Type B pancreatic cell (in vitro differentiated cells): ENCODE results near the gene MMP23B. TPM values are rescaled to one million over a fixed set of nuclear protein-coding genes. Genes with fewer than 3 reads are reported as not detected.
"Not testable (repeated sequence)": the region's sequence is repeated elsewhere in the genome, so short reads cannot be mapped to it uniquely, and the experiment has no call there.

Experiments
- DNase-seq: peaks from one replicate; pipeline ENCODE4 v3.0.0; 2021; ENCODE audit warnings: mixed read lengths; ENCODE audit not compliant: unreplicated experiment; ENCODE audit errors: extremely low spot score
- H3K27ac Mint-ChIP-seq: 2 replicates; pipeline ENCODE4 v1.8.0; 2021; ENCODE audit warnings: mild to moderate bottlenecking, mixed read lengths
- H3K27me3 Mint-ChIP-seq: 2 replicates; pipeline ENCODE4 v1.8.0; 2021; ENCODE audit warnings: mixed read lengths
- H3K36me3 Mint-ChIP-seq: 2 replicates; pipeline ENCODE4 v1.8.0; 2021; ENCODE audit warnings: mixed read lengths
- H3K4me1 Mint-ChIP-seq: one replicate; pipeline ENCODE4 v1.8.0; 2021; ENCODE audit warnings: mixed read lengths; ENCODE audit not compliant: unreplicated experiment
- H3K4me3 Mint-ChIP-seq: 2 replicates; pipeline ENCODE4 v1.8.0; 2021; ENCODE audit warnings: mild to moderate bottlenecking, mixed read lengths
- H3K9me3 Mint-ChIP-seq: 2 replicates; pipeline ENCODE4 v1.8.0; 2021; ENCODE audit warnings: mixed read lengths
- total RNA-seq: library from RNA; stranded (reverse); gene quantifications from 2 replicates; pipeline ENCODE4 v1.2.1, GENCODE V29; 2021; ENCODE audit warnings: low replicate concordance
- TF ChIP-seq, protein P1 (sequence below): fragments of 200-600 bp; sonication (generic); conservative IDR thresholded peaks from 2 replicates; pipeline ENCODE4 v1.5.0; 2021; ENCODE audit warnings: antibody characterized with exemption, mild to moderate bottlenecking

The MMP23B gene
- total RNA-seq, 1 donor from 2014 or later: 6.8 TPM

GRCh38 chr1:1666526-1666925, 34.6 kb downstream of the MMP23B start:
- Mint-ChIP-seq H3K4me1 (no peaks in the 10 kb centered on the region), H3K4me3 (no peak overlapping the region), H3K36me3 (peaks cover 3% of the 10 kb centered on the region), H3K27ac (no peak overlapping the region), H3K9me3 (no peaks in the 10 kb centered on the region), H3K27me3 (no peaks in the 10 kb centered on the region)
- DNase-seq: no peak
- TF ChIP-seq, protein P1, sequence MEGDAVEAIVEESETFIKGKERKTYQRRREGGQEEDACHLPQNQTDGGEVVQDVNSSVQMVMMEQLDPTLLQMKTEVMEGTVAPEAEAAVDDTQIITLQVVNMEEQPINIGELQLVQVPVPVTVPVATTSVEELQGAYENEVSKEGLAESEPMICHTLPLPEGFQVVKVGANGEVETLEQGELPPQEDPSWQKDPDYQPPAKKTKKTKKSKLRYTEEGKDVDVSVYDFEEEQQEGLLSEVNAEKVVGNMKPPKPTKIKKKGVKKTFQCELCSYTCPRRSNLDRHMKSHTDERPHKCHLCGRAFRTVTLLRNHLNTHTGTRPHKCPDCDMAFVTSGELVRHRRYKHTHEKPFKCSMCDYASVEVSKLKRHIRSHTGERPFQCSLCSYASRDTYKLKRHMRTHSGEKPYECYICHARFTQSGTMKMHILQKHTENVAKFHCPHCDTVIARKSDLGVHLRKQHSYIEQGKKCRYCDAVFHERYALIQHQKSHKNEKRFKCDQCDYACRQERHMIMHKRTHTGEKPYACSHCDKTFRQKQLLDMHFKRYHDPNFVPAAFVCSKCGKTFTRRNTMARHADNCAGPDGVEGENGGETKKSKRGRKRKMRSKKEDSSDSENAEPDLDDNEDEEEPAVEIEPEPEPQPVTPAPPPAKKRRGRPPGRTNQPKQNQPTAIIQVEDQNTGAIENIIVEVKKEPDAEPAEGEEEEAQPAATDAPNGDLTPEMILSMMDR: no peak

DNA sequence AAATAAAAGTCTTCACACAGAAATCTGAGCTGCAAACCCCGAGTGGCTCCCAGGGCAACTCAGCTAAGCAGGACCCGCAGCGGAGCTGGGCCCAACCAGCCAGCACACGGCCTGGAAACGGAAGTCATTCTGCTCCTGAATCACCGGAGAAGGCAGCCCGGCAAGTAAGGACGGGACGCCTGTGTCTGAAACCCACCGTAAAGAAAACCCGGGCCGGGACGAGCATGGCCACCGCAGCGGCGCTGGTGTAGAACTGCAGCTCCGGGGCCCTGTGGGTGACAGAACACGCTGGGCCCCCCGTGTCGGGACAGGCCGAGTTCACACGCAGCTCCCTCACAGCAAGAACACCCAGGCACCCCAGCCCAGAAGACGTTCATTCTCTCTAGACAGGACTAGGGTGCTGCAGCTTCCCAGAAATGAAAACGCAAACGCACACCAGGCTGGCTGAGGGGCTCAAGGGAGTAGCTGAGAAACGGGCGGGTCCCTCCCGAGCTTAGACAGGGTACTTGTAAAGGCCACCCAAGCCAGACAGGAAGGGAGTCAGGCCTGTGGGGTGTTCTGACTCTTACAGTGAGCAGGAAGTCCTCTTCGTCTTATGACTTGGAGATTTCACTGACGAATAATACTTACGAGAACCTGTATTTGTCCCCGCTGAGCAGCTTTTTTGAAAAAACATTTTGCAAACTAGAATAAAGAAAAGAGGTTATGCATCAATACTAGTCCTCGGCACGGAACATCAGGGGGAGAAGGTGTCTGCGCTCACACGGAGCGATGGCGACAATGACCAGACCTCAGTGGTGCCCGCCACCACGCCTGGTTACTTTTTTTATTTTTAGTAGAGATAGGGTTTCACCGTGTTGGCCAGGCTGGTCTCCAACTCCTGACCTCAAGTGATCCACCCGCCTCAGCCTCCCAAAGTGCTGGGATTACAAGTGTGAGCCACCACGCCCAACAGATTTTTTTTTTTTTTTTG, 37.8 kb downstream of the MMP23B start:
- Mint-ChIP-seq H3K4me1 (no peaks in the 10 kb centered on the region), H3K4me3 (no peak overlapping the region), H3K9me3 (no peaks in the 10 kb centered on the region), H3K27me3 (no peaks in the 10 kb centered on the region), H3K27ac (no peak overlapping the region), H3K36me3 (peaks cover 3% of the 10 kb centered on the region)
- no peak for DNase-seq
- TF ChIP-seq, protein P1: no peak

GRCh38 chr1:1670866-1671265, 38.9 kb downstream of the MMP23B start:
- no peaks in the 10 kb centered on the region for H3K27me3 Mint-ChIP-seq
- no peak for DNase-seq
- no peak overlapping the region for H3K4me3 Mint-ChIP-seq
- TF ChIP-seq, protein P1: no peak
- H3K9me3 Mint-ChIP-seq: no peaks in the 10 kb centered on the region
- no peak overlapping the region for H3K27ac Mint-ChIP-seq
- no peaks in the 10 kb centered on the region for H3K4me1 Mint-ChIP-seq
- peaks cover 3% of the 10 kb centered on the region for H3K36me3 Mint-ChIP-seq

GRCh38 chr1:1671365-1672119, 39.6 kb downstream of the MMP23B start:
- H3K4me1 Mint-ChIP-seq: no peaks in the 10 kb centered on the region
- H3K27ac Mint-ChIP-seq: no peak overlapping the region
- no peak for DNase-seq
- H3K4me3 Mint-ChIP-seq: no peak overlapping the region
- no peaks in the 10 kb centered on the region for H3K9me3 Mint-ChIP-seq
- H3K27me3 Mint-ChIP-seq: no peaks in the 10 kb centered on the region
- TF ChIP-seq, protein P1: no peak
- peaks cover 3% of the 10 kb centered on the region for H3K36me3 Mint-ChIP-seq

GRCh38 chr1:1672181-1672965, 40.4 kb downstream of the MMP23B start:
- DNase-seq: no peak
- TF ChIP-seq, protein P1: no peak
- Mint-ChIP-seq H3K36me3 (peaks cover 2% of the 10 kb centered on the region), H3K27me3 (no peaks in the 10 kb centered on the region), H3K9me3 (no peaks in the 10 kb centered on the region), H3K27ac (no peak overlapping the region), H3K4me3 (no peak overlapping the region), H3K4me1 (no peaks in the 10 kb centered on the region)

DNA sequence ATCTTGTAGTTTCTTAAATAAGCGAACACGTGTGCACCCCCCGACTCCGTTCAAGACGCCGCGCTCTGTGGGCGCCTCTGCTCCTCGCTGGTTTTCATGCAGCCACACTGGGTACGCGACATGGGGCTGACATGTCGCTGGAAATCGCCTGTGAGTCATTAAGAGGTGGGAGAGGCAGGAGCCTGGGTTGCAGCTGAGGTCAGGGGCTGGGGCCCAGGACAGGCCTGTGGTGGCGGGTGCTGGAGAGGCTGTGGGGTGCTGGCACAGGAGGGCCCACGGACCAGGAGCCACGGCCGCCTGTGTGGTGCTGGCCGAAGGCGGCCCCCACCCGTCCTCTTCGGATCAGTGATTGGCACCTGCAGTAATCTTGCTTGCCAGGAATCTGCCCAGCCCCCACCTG, 42.8 kb downstream of the MMP23B start:
- H3K27ac Mint-ChIP-seq, H3K4me3 Mint-ChIP-seq, H3K36me3 Mint-ChIP-seq, H3K9me3 Mint-ChIP-seq, H3K27me3 Mint-ChIP-seq, DNase-seq, H3K4me1 Mint-ChIP-seq: not testable (repeated sequence)

GRCh38 chr1:1675218-1675617, 43.2 kb downstream of the MMP23B start:
- DNase-seq, H3K27ac Mint-ChIP-seq, H3K36me3 Mint-ChIP-seq, H3K9me3 Mint-ChIP-seq, H3K4me1 Mint-ChIP-seq, H3K27me3 Mint-ChIP-seq, H3K4me3 Mint-ChIP-seq: not testable (repeated sequence)

DNA sequence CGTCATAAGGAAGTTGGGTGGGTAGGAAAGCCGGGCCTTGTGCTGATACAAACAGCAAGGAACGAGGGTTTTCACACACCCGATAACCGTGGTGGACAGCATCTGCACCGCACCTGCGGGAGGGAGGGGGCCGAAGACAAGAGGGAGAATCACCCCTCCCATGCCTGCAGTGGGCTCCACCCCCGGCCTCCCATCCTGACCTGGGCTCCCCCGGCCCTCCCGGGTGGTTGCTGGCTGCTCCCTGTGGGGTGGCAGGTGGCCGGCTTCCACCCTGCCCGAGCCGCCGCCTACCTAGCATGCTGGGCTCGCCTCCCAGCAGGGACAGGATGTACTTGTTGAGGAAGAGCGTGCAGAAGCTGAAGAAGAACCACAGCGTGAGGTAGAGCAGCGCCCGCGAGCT, 44.1 kb downstream of the MMP23B start:
- H3K9me3 Mint-ChIP-seq, H3K27me3 Mint-ChIP-seq, H3K27ac Mint-ChIP-seq, DNase-seq, H3K36me3 Mint-ChIP-seq, H3K4me3 Mint-ChIP-seq, H3K4me1 Mint-ChIP-seq: not testable (repeated sequence)
